CD4-positive, alpha-beta T cell treated with Interleukin-10 for 1 hour (primary cell): ENCODE results near the gene CAPS.

Experiments used
- DNase-seq: peaks from one replicate; pipeline ENCODE4 v3.0.0-alpha.2; 2020

Gene CAPS

GRCh38 chr19:5936292-5936592, 22.2 kb downstream of the CAPS start:
- no peak for DNase-seq

DNA sequence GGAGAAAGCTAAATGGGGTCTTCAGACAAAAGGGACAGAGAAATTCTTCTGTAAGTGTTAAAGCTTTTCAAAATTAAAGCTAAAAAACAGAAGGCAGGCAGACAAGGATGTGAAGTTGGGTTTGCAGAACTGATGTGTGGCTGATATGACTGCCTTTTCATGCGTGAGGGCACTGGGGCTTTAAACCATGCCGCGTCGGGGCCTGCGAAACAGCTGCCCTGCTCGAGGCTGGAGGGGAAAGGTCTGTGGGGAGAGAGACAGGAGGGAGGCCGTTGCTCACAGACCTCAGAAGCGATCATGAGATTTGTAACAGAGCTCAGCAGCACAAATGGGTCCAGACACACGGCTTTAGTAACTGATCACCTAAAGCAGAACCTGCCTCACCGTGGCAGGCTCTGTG, 23.5 kb downstream of the CAPS start:
- no peak for DNase-seq

- DNase-seq = no peak
Observed at GRCh38 chr19:5940260-5941208, 26.5 kb downstream of the CAPS start.

DNA sequence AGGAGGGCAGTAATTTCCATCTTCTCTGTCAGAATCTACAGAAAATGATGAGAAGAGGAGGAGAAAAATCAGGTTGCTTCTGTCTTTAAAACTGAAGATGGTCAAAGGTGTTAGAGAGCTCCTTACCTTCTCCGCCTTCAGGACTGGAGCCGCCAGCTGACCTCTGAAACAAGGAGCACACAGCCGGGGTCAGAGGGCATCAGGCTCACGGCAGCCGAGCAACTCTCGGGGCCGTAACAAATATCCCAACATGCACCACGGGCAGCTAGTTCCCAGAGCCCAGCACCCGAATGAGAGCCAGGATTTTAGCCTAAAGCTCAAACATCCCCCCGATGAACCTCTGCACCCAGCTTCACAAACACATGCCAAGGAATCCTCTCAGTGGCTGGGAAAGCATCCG, 27.6 kb downstream of the CAPS start:
- DNase-seq = no peak

DNA sequence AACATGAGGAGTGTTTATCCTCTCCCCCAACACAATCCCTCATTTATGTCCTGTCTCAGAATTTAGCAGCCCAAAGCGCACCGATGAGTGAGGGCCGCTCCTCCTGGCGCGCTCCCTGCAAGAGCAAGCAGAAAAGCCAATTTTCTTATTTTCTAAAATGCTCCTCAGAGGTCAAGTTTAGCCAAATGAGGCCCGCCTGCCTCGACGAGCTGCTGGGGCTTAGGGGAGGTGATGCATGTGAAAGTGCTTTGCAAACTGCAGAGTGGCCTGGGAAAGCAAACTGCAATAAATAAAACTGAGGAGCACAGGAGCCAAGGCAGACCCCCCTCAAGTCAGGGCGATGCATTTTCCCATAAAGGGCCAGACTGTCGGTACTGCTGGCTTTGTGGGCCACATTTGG, 29.0 kb downstream of the CAPS start:
- no peak for DNase-seq

DNA sequence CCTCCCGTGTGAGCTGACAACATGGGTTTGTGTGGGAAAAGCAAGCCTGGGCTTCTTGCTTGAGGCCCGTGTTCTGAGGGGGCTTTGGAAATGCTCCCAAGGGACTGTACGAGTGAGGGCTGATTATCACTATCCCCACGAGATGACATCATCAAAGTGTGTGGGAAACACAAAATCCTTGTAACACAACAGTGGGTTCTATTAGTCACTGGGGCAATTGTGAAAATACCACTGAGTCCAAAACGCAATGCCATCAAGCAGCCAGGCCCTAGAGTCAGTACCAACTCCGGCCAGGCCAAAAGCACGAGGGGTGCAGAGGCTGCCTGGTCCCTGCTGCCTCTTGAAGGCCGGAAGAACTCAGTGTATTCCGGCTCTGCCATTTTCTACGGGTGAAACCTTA, 29.6 kb downstream of the CAPS start:
- DNase-seq = no peak

GRCh38 chr19:5947435-5947834, 33.4 kb downstream of the CAPS start:
- no peak for DNase-seq

GRCh38 chr19:5948752-5949564, 34.9 kb downstream of the CAPS start:
- DNase-seq = peak; percentile 40

DNA sequence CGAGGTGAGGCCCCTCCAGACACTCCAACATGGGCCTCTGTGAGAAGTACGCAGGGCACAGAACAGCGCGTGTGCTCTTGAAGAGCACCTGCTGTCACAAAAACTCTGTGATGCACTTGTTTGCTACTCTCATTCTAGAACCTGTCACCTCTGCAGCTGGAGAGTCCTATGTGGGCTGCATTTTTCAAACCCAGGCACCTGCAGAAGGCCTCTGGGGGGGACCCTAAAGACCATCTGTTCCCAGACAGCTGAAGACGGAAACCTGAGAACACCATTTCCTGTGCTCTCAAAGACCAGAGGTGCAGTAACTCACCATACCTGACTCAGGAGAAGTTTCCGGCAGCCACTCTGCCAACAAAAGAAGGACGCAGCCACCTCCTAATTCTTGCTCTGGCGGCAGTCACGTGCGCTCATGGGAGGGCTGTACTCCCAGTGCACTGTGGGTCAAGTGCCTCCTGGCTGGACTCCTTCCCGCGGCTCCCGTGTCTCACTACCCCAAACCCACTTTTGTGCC, 35.8 kb downstream of the CAPS start:
- DNase-seq = peak; percentile 46

- peak; percentile 24 for DNase-seq
Observed at GRCh38 chr19:5950741-5951140, 36.7 kb downstream of the CAPS start.

DNA sequence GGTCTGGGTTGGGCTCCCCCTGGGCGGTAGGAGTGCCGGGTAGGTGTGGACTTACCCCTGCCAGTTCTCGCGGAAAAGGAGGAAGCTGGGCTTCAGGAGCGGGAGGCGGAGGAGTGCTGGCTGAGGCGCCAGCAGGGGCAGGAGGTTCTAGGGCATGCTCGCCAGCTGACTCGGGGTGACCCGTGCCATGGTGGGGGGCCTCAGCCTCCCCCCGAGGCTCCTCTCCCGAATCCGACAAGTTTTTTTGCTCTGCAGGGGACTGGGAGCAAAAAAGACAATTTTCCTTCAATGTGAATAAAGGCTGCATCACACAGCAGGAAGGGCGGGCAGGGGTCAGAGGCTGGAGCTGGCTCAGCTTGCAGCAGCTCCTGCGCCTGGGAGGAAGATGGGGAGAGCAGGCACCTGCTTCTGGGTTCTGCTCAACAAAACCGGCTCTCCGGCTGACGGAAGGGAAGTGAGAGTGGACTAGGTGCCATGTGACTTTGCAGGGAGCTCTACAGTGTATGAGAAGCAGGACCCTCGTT, 37.3 kb downstream of the CAPS start:
- DNase-seq = no peak

- no peak for DNase-seq
Observed at GRCh38 chr19:5952193-5953029, 38.4 kb downstream of the CAPS start.

GRCh38 chr19:5953030-5953589, 39.1 kb downstream of the CAPS start:
- no peak for DNase-seq

DNA sequence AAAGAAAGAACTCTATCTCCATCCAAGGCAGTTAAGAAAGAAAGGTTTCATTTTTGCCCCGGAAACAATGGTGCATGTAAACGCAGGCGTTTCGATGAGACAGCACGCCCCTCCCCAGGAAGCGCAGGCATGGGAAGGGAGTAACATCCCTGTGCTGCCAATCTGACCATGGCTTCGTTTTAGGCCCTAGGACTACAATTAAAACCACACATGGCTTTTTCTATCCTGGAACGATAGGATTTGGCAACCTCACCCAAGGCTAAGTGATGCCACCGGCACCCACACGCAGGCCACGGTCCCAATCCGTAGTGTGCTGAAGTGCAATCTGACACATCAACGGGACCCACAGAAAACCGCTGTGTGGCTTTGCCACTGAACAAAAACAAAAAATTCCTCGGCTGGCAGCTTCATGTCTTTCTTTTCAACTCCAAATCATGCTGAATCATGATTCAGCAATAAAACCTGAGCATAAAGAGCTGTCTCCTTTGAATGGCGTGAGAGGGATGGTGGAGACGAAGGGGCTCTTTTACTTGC, 39.7 kb downstream of the CAPS start:
- no peak for DNase-seq

GRCh38 chr19:5954293-5954692, 40.2 kb downstream of the CAPS start:
- DNase-seq = no peak

- no peak for DNase-seq
Observed at GRCh38 chr19:5955636-5955935, 41.5 kb downstream of the CAPS start.

DNA sequence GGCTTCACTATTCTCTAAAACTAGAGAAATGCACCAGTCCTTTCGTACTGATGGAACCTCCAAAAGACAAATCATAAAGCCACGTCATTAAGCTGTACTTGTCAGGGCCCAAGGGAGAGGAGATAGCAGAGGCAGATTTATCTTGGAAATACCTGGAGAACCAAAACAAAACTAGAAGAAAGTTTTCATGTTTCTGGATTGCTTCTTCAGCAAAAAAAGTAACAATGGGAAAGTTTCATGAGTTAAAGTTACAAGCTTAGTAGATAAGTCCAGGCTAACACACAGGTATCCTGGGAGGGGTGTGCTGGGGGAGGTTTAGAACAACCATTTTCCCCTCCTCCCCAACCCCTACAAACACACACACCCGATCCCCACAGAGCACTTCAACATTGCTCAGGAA, 42.3 kb downstream of the CAPS start:
- DNase-seq = no peak

GRCh38 chr19:5956728-5957127, 42.7 kb downstream of the CAPS start:
- no peak for DNase-seq

- no peak for DNase-seq
Observed at GRCh38 chr19:5957170-5957569, 43.1 kb downstream of the CAPS start.

DNA sequence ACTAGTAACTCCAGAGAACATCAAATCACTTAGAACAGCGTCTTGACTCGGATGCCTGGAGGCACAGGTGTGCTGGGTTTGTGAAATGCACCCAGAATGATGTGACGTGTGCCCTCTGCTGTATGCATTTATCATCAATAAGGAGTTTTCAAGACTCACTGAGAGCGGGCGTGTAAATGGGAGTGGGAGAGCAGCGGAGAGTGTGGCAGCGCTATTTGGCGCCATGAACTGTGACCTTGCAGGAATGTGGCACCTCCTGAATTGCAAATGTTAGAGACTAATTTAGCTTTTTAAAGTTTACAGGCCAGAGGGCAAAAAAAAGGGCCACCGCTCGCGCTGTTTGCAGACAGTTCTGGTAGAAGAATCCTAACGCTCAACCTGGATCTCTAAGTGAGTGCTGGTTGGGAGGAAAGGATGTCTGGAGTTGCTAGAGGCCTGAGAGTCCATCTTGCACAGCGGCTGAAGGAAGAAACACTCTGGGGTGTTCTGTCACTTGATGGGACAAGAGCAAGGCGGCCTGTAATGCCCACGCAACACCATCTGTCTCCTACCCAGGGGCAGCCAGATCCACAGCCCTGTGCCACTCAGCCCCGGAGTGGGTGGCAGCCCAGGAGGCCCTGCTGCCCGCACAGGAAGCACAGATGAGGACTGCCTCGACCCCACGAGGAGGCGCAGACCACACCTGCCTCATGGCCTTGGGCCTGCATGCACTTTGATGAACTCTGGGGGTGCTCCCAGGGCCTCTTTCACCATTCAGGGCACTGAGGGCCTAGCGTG, 44.2 kb downstream of the CAPS start:
- DNase-seq = no peak

DNA sequence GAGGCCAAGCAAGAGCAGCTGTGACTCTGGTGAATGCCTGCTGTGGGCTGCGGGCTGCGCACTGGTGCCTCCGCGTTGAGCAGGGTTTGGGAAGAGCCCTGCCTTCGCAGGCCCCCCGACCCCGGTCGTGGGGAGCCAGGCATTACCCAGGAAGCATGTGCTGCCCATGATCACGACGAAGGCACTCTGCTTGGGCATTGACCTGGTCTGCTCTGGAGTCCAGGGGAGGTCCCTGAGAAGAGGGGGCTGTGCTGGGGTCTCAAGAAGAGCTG, 44.7 kb downstream of the CAPS start:
- DNase-seq = no peak
